HG02840 (cell line): ENCODE results near the gene EFNA5.
"Not testable (repeated sequence)": the region's sequence is repeated elsewhere in the genome, so short reads cannot be mapped to it uniquely, and the experiment has no call there.

Source experiments
- ATAC-seq: cut with Tn5 transposase; IDR thresholded peaks from one replicate; pipeline ENCODE4 v1.9.1; 2021; ENCODE audit warnings: mild to moderate bottlenecking, moderate library complexity, moderate number of reproducible peaks; ENCODE audit not compliant: unreplicated experiment, low FRiP score

EFNA5 gene

GRCh38 chr5:107469485-107470294 is 201.0 kb downstream of the EFNA5 start:
- ATAC-seq, result no peak

- no peak for ATAC-seq
These were observed 201.7 kb downstream of the EFNA5 start for GRCh38 chr5:107469064-107469463.

- ATAC-seq, result no peak
These were observed 202.5 kb downstream of the EFNA5 start for GRCh38 chr5:107468276-107468675.

- no peak for ATAC-seq
These were observed 203.4 kb downstream of the EFNA5 start for GRCh38 chr5:107467137-107467932.

GRCh38 chr5:107466233-107466769 is 204.4 kb downstream of the EFNA5 start:
- ATAC-seq, result no peak

- ATAC-seq, result no peak
These were observed 205.9 kb downstream of the EFNA5 start for GRCh38 chr5:107464876-107465275.

GRCh38 chr5:107464416-107464815 is 206.3 kb downstream of the EFNA5 start:
- ATAC-seq, result no peak

- ATAC-seq, result no peak
These were observed 207.0 kb downstream of the EFNA5 start for GRCh38 chr5:107463731-107464130.

GRCh38 chr5:107461770-107462169 is 209.0 kb downstream of the EFNA5 start:
- no peak for ATAC-seq

- ATAC-seq, result no peak
These were observed 209.9 kb downstream of the EFNA5 start for GRCh38 chr5:107460789-107461188.

GRCh38 chr5:107459605-107460004 is 211.1 kb downstream of the EFNA5 start:
- no peak for ATAC-seq

- no peak for ATAC-seq
These were observed 212.4 kb downstream of the EFNA5 start for GRCh38 chr5:107458322-107458721.

GRCh38 chr5:107457881-107458280 is 212.9 kb downstream of the EFNA5 start:
- no peak for ATAC-seq

GRCh38 chr5:107457138-107457537 is 213.6 kb downstream of the EFNA5 start:
- no peak for ATAC-seq

- no peak for ATAC-seq
These were observed 214.4 kb downstream of the EFNA5 start for GRCh38 chr5:107456281-107456715.

GRCh38 chr5:107455111-107455544 is 215.6 kb downstream of the EFNA5 start:
- ATAC-seq, result no peak

- ATAC-seq, result not testable (repeated sequence)
These were observed 218.9 kb downstream of the EFNA5 start for GRCh38 chr5:107451827-107452226.

- ATAC-seq, result no peak
These were observed 219.7 kb downstream of the EFNA5 start for GRCh38 chr5:107451028-107451427.

- no peak for ATAC-seq
These were observed 220.2 kb downstream of the EFNA5 start for GRCh38 chr5:107450531-107450930.

- ATAC-seq, result no peak
These were observed 221.4 kb downstream of the EFNA5 start for GRCh38 chr5:107449369-107449768.

- ATAC-seq, result no peak
These were observed 223.2 kb downstream of the EFNA5 start for GRCh38 chr5:107447587-107447986.
